ENCODE data around the gene PPP1R14B. TPM values are rescaled to one million over a fixed set of nuclear protein-coding genes. Genes with fewer than 3 reads are reported as not detected.
A peak's percentile ranks its signal among the peaks of the same experiment; 100 is the strongest.

PPP1R14B gene
- total RNA-seq, 3 donors from 2014 or later, result 73.6 to 142 (median 87.5) TPM

DNA sequence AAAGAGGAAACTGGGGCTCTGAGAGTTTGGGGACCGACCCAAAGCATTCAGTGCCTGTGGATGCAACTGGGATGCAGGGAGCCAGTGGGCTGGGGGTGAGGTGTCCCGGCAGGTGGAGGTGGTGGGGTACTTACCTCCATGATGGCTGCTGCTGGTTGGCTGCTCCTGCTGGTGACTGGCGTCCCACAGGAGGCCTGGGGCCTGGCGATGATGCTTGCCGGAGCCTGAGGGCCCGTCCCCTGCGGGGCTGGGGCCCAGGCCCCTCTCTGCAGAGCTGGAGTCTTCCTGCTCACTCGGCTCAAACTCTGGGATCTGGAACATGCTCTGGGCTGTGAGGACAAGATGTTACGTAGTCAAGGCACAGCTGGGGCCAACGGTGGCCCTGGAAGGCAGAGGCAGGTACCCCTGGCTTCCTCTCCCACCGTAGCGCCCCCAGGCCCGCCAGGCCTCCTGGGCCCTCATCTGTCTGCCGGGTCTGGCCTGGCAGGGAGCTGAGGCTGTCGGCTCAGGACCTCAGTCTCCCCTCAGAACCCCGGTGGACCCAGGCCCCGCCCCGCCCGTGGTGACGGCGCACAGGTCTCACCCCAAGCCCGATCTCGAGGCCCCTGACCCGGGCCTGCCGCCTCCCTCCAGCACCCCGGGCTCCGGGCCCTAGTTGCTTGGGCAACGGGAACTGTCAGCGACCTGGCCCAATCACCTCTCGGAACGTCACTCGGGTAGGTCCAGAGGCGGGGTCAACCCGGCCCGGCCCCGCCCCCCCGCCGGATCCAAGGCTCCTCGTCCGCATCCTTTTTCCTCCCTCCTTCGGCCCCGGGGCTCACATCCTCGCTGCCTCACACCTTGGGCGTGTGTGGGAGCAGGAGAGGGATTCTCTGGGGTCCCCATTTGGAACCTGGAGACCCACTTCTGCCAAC lies 37.6 kb upstream of the PPP1R14B start, which contains the start of gene BAD:
BAD (minus strand) TSS at position 618 of the 914 bp plus-strand sequence; CDS start at position 321, 297 bp downstream.
- Histone ChIP-seq H3K4me1 (ENCODE audit: low read depth) (peaks cover 28% of the 10 kb centered on the region), H3K4me3 (peak within 1 kb of the TSS; percentile 53), H3K36me3 (ENCODE audit: low read depth) (no peaks in the 10 kb centered on the region), H3K9me3 (no peaks in the 10 kb centered on the region)
- intact Hi-C loops (cut with DNase I, micrococcal nuclease), result no loop called here
- TF ChIP-seq, protein P1, sequence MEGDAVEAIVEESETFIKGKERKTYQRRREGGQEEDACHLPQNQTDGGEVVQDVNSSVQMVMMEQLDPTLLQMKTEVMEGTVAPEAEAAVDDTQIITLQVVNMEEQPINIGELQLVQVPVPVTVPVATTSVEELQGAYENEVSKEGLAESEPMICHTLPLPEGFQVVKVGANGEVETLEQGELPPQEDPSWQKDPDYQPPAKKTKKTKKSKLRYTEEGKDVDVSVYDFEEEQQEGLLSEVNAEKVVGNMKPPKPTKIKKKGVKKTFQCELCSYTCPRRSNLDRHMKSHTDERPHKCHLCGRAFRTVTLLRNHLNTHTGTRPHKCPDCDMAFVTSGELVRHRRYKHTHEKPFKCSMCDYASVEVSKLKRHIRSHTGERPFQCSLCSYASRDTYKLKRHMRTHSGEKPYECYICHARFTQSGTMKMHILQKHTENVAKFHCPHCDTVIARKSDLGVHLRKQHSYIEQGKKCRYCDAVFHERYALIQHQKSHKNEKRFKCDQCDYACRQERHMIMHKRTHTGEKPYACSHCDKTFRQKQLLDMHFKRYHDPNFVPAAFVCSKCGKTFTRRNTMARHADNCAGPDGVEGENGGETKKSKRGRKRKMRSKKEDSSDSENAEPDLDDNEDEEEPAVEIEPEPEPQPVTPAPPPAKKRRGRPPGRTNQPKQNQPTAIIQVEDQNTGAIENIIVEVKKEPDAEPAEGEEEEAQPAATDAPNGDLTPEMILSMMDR (IDR thresholded peaks at IDR 0.05), result no peak
- DNase-seq (peak; percentile 97), ATAC-seq (peak; percentile 88)

DNA sequence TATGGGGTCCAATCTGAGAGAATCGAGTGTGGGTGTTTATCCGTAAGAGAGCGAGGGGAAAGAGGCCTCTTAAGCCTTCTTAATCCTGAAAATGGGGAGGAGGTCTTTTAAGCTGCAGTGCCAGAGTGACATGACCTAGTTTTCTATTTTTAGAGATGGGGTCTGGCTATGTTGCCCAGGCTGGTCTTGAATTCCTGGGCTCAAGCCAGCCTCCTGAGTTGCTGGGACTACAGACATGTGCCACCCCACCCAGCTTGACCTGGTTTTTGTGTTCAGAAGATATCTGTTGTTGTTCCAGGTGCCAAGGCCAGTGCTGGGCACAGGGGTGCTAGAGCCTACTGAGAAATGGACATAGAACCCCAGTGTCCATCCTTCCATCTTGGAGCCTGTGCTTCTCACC lies 36.3 kb upstream of the PPP1R14B start:
- intact Hi-C loops (cut with DNase I, micrococcal nuclease), result no loop called here

DNA sequence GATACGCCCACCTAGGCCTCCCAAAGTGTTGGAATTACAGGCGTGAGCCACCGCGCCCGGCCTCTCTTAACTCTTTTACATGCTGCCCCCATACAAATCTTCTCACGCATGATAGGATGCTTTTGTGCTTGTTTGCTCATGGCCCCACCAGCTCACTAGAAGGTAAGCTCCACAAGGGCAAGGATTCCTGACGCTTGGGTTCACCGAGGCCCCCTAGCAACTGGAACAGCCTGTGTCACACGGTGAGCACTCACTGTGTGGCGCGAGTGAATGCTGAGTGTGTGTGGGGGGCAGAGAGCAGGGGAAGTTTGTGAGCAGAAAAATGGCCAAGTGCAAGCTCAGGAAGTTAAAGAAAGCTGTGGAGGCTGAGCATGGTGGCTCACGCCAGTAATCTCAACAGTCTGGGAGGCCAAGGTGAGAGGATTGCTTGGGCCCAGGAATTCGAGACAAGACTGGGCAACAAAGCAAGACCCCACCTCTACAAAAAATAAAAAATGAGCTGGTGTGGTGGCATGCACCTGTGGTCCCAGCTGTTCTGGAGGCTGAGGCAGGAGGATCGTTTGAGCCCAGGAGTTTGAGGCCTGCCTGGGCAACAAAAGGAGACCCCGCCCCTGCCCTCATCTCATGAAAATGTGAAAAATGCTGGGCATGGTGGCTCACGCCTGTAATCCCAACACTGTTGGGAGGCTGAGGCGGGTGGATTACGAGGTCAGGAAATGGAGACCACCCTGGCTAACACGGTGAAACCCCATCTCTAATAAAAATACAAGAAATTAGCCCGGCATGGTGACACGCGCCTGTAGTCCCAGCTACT lies 35.4 kb upstream of the PPP1R14B start:
- intact Hi-C loops (cut with DNase I, micrococcal nuclease), result no loop called here
- Histone ChIP-seq H3K4me1 (ENCODE audit: low read depth) (peaks cover 30% of the 10 kb centered on the region), H3K9me3 (no peaks in the 10 kb centered on the region), H3K4me3 (no peak overlapping the region), H3K36me3 (ENCODE audit: low read depth) (no peaks in the 10 kb centered on the region)
- ATAC-seq (no peak), DNase-seq (peak in 1 of 3 donors; percentile 43)
- TF ChIP-seq, protein P1 (IDR thresholded peaks at IDR 0.05), result no peak

More for the DNA sequence above, 36.3 kb upstream of the PPP1R14B start:
- Histone ChIP-seq H3K4me3 (no peak overlapping the region), H3K36me3 (ENCODE audit: low read depth) (no peaks in the 10 kb centered on the region), H3K4me1 (ENCODE audit: low read depth) (peaks cover 28% of the 10 kb centered on the region), H3K9me3 (no peaks in the 10 kb centered on the region)
- no peak for DNase-seq
- no peak for ATAC-seq
- TF ChIP-seq, protein P1 (IDR thresholded peaks at IDR 0.05), result no peak

DNA sequence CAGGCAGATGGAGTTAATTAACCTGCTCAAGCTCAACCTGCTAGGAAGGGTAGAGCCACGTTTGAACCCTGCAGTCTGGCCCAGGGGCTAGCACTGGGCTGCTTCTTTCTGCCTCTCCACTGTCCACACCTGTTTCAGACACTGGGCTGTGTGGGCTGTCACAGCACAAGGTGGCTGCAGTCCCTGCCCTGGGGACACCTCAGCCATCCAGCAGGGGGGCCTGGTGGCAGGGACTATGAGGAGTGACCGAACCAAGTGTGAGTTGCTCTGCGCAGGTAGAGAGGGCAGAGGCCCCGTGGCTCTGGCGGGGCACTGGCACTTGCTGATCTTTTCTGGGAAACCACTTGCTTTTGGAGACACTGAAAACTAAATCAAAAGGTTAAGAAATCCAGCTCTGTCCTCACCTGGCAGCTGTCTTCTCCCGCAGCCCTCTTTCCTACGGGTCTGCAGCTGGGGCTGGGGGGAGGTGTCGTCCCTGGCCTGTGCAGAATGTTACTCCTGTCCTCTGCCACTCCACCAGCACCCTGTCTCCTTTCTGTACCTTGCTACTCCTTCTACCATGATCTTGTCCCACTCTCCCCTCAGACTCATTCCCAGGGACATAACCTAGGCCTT lies 31.9 kb upstream of the PPP1R14B start:
- intact Hi-C loops (cut with DNase I, micrococcal nuclease), result no loop called here
- ATAC-seq, result no peak
- DNase-seq, result peak in 1 of 3 donors; percentile 41
- H3K4me3 ChIP-seq, result no peak overlapping the region
- no peaks in the 10 kb centered on the region for H3K36me3 ChIP-seq (ENCODE audit: low read depth)
- H3K4me1 ChIP-seq (ENCODE audit: low read depth), result peaks cover 30% of the 10 kb centered on the region
- TF ChIP-seq, protein P1 (IDR thresholded peaks at IDR 0.05), result no peak
- H3K9me3 ChIP-seq, result no peaks in the 10 kb centered on the region

DNA sequence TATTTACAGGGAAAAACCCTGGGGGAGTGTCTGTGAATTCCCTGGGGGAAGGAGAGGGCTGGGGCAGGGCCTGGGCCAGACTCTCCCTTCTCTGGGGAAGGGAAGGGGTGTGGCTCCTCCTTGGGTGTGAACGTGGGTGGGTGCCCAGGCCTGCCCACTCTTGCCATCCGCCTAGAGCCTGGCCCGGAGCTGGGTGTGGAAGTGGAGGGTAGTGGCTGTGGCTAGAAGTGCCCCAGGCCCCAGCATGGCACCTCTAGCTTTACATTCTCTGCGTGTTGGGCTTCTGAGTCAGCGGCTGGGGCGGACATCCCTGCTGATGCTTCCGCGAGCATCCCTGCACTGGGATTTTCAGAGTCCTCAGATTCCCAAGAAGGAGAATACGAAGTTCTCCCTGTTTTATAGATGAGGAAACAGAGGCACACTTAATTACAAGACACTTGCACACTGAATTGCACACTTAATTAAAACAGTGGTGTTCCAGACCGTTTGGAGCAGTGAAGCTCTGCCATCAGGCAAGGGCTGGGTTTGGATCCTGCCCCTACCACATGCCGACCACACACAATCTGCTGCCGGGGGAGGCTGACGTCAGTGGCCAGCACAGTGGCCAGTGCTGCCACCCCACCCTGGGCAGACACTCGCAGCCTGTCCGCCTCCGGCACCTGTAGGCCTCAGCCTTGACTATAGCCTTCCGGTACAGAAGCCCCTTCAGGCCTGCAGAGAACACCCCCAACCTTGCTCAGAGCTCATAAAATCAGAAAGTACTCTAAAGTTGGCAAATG lies 30.1 kb upstream of the PPP1R14B start:
- peaks cover 31% of the 10 kb centered on the region for H3K4me1 ChIP-seq (ENCODE audit: low read depth)
- ATAC-seq (peak; percentile 72), DNase-seq (peak; percentile 77 to 80 (median 78))
- intact Hi-C loops (cut with DNase I, micrococcal nuclease), result no loop called here
- no peaks in the 10 kb centered on the region for H3K9me3 ChIP-seq
- H3K36me3 ChIP-seq (ENCODE audit: low read depth), result no peaks in the 10 kb centered on the region
- TF ChIP-seq, protein P1 (IDR thresholded peaks at IDR 0.05), result no peak
- no peak overlapping the region for H3K4me3 ChIP-seq

Measured in mucosa of descending colon (tissue), 3 donors.